Measurements from ENCODE around the gene MED26. TPM values are rescaled to one million over a fixed set of nuclear protein-coding genes. Genes with fewer than 3 reads are reported as not detected.

Gene MED26
- total RNA-seq, 1 experiment from 2014 or later, result 11.4 TPM

GRCh38 chr19:16599655-16600346 is 28.2 kb downstream of the MED26 start:
- H3K9ac ChIP-seq (ENCODE audit: extremely low read depth, insufficient read length, low read length), result no peak overlapping the region
- no peak overlapping the region for H3K4ac ChIP-seq (ENCODE audit: low read depth, low read length)
- no peak overlapping the region for H2BK15ac ChIP-seq (ENCODE audit: low read depth, low read length)
- H3K23me2 ChIP-seq (ENCODE audit: insufficient read length, low read depth, low read length, poor library complexity, severe bottlenecking), result no peaks in the 10 kb centered on the region
- H2AK5ac ChIP-seq (ENCODE audit: insufficient read length, low read length), result no peak overlapping the region
- no peak overlapping the region for H4K91ac ChIP-seq (ENCODE audit: insufficient read length, low read depth, low read length)
- peaks cover 23% of the 10 kb centered on the region; the same call in 1 of the 2 replicates for H3K79me2 ChIP-seq (ENCODE audit: insufficient read depth, low read length)
- H2BK5ac ChIP-seq (ENCODE audit: insufficient read length, low read length), result no peak overlapping the region
- H3K79me1 ChIP-seq (ENCODE audit: insufficient read depth, low read depth, low read length, poor library complexity, severe bottlenecking), result peaks cover 11% of the 10 kb centered on the region
- Mint-ChIP-seq H3K27ac (peak overlapping the region in 2 of 3 experiments; percentile 12 to 76; a peak in 2 of 7 replicates), H3K4me1 (no peaks in the 10 kb centered on the region; a peak in 1 of 4 replicates), H3K36me3 (ENCODE audit: insufficient read depth in 1 of 3, low read depth in 3 of 3) (no peaks in the 10 kb centered on the region), H3K4me3 (no peak overlapping the region), H3K9me3 (no peaks in the 10 kb centered on the region), H3K27me3 (ENCODE audit: low read depth) (no peaks in the 10 kb centered on the region)
- no peak overlapping the region for H2BK120ac ChIP-seq (ENCODE audit: low read depth, low read length, poor library complexity, severe bottlenecking)
- no peak overlapping the region for H2BK12ac ChIP-seq (ENCODE audit: insufficient read length, low read depth, low read length)
- no CpG with 5 or more reads among the region's 6 CpGs for WGBS (ENCODE audit: extremely low coverage, insufficient read length, low lambda C conversion rate)
- H3K18ac ChIP-seq (ENCODE audit: insufficient read length, low read depth, low read length), result no peak overlapping the region
- no peaks in the 10 kb centered on the region for H3K9me3 ChIP-seq (ENCODE audit: control insufficient read depth, low read depth, low read length)
- H3K27me3 ChIP-seq (ENCODE audit: insufficient read depth, low read length), result no peaks in the 10 kb centered on the region
- H2AFZ ChIP-seq (ENCODE audit: low read length), result no peak overlapping the region
- no peak overlapping the region for H3K56ac ChIP-seq (ENCODE audit: insufficient read length, low read depth, low read length)
- no peak for DNase-seq
- no peak overlapping the region for H3K23ac ChIP-seq (ENCODE audit: insufficient read length, low read depth, low read length)
- no peaks in the 10 kb centered on the region for H3K4me1 ChIP-seq (ENCODE audit: insufficient read depth, low read length)
- no peak overlapping the region for H3K4me2 ChIP-seq (ENCODE audit: insufficient read depth, insufficient read length, low read length)
- no peak overlapping the region for H4K8ac ChIP-seq (replicated peaks; ENCODE audit: insufficient read length, low read depth, low read length)
- TF ChIP-seq CTCF (conservative IDR thresholded peaks at IDR 0.05), result no peak
- no peak overlapping the region for H4K5ac ChIP-seq (ENCODE audit: insufficient read length, low read depth, low read length)
- no peak overlapping the region for H3K27ac ChIP-seq (ENCODE audit: insufficient read length, low read depth, low read length)
- no peak overlapping the region for H2BK20ac ChIP-seq (ENCODE audit: low read depth, low read length, poor library complexity, severe bottlenecking)
- peaks cover 4% of the 10 kb centered on the region for H4K20me1 ChIP-seq (ENCODE audit: control insufficient read depth, insufficient read depth, insufficient read length)
- no peak overlapping the region for H3T11ph ChIP-seq (ENCODE audit: low read length)
- no peak overlapping the region; the same call in 1 of the 2 replicates for H3K14ac ChIP-seq (ENCODE audit: insufficient read depth, low read length)
